Adrenal gland (tissue), 5 donors: Measurements from ENCODE around the gene ACE.

Experiments
- POLR2A ChIP-seq, 2 donors: fragments of 450-650 bp; IDR thresholded peaks; one replicate each; pipeline ENCODE4 v1.6.1; 2017; ENCODE audit warnings: antibody characterized with exemption in 2 of 2, mild to moderate bottlenecking in 2 of 2, moderate library complexity in 1 of 2
- TF ChIP-seq, protein P1 (sequence below), 6 experiments: fragments of 450-650 bp in 4 of 6; fragments of 200-600 bp in 2 of 6; sonication (generic) in 1 of 6; IDR thresholded peaks; 1 replicate in 5 of 6; 2 replicates in 1 of 6; pipeline versions ENCODE4 v1.5.1 to v1.8.0; 2016 to 2021; ENCODE audit warnings: antibody characterized with exemption in 6 of 6, mild to moderate bottlenecking in 2 of 6, moderate library complexity in 1 of 6
- donor health status: DM: no; HTN: no; CAD: no.

DNA sequence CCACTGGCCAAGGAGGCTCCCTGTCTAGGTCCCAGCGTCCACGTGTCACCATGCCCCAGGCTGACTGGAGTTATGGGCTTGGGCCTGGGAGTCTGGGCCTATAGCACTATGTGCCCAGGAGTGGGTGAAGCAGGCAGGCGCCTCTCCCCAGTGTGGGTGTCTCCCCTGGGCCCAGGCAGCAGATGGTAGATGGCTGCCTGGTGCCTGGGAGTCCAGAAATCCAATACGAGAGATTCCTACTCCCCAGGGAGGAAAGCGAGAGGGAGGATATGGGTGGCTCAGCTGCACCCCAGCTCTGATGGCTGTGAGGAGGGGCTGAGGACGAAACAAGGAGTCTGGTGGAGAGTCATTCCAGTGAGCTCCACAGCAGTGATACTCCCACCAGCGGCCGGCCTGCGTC, 51.3 kb downstream of the ACE start:
- TF ChIP-seq, protein P1, sequence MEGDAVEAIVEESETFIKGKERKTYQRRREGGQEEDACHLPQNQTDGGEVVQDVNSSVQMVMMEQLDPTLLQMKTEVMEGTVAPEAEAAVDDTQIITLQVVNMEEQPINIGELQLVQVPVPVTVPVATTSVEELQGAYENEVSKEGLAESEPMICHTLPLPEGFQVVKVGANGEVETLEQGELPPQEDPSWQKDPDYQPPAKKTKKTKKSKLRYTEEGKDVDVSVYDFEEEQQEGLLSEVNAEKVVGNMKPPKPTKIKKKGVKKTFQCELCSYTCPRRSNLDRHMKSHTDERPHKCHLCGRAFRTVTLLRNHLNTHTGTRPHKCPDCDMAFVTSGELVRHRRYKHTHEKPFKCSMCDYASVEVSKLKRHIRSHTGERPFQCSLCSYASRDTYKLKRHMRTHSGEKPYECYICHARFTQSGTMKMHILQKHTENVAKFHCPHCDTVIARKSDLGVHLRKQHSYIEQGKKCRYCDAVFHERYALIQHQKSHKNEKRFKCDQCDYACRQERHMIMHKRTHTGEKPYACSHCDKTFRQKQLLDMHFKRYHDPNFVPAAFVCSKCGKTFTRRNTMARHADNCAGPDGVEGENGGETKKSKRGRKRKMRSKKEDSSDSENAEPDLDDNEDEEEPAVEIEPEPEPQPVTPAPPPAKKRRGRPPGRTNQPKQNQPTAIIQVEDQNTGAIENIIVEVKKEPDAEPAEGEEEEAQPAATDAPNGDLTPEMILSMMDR (IDR thresholded peaks at IDR 0.05): no peak
- no peak for TF ChIP-seq POLR2A (IDR thresholded peaks at IDR 0.05)
